Stimulated activated CD4-positive, alpha-beta T cell treated with anti-CD3 and anti-CD28 coated beads, Interleukin-4, amount 100 ng/mL, for 4 hours (primary cell): ENCODE results near the gene ECHS1.
"Not testable (repeated sequence)": the region's sequence is repeated elsewhere in the genome, so short reads cannot be mapped to it uniquely, and the experiment has no call there.

ENCODE experiments used
- DNase-seq, 2 experiments: peaks; one replicate each; pipeline ENCODE4 v3.0.0-alpha.2; 2020

ECHS1 gene

DNA sequence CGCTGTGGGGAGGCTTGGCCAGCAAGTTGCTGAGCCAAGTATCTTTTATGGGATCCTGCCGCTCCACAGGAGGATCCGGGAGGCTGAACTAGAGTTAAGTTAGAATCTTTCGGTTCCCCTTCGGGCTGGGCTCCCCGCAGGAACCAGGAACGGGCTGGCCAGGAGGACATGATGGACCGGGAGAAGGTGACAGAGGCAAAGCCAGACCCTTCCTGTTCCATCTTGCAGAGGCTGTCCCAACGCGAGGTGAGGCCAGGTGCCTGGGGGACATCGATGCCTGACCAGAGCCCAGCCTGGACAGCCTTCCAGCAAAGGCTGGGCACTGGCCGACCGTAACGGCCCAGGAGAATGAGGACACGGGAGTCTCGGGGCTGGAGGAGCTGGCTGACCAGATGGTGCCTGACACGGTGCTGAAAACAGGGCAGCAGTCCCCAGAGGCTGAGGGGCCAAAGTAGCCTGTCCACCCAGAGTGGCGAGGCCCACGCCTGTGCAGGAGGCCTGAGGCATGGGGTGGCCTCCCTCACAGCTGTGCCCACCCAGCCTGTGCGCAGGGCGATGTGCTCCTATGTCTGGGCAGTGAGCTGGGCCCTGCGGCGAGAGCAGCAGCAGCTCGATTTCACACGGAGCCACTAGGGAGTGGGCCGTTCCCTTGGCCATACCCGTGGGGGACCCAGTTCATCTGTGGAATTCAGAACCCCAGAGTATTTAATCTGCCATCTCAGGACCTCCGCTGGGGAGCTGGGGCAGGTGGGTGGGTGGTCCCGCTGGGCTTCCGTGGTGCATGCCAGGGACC lies 4.1 kb upstream of the ECHS1 start:
- DNase-seq, result no peak

DNA sequence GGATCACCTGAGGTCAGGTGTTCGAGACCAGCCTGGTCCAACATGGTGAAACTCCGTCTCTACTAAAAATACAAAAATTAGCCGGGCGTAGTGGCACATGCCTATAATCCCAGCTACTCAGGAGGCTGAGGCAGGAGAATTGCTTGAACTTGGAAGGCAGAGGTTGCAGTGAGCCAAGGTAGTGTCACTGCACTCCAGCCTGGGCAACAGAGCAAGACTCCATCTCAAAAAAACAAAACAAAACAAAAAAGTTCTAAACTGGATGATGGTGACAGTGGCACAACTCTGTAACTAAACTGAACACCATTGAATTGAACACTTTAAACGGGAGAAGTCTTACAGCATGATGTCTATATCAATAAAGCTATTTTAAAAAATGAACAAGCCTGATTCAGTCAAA lies 3.0 kb upstream of the ECHS1 start:
- DNase-seq, result not testable (repeated sequence)

DNA sequence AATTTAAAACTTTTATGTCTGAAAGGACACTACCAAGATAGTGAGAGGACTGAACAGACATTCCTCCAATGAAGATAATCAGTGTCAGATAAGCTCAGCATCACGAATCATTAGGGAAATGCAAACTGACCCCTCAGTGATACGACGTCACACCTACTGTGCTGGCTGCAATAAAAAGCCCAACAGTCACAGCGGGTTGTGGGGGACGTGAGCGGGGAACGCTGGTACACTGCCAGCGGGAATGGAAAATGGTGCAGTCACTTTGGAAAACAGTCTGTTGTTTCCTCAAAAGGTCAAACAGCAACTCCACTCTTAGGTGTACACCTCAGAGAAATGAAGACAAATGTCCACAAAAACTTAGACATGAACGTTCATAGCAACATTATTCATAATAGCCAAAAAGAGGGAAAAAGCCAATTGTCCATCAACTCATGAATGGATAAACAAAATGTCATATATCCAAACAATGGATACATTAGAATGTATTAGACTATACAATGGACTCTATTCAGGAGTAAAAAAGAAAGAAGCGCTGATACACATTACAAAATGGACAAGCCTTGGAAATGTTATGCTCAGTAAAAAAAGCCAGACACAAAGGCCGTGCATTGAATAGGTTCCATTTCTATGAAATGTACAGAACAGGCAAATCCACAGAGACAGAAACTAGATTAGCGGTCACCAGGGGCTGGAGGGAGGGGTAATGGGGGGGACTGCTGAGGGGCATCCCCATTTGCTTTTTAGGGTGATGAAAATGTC lies 2.4 kb upstream of the ECHS1 start:
- no peak for DNase-seq

DNA sequence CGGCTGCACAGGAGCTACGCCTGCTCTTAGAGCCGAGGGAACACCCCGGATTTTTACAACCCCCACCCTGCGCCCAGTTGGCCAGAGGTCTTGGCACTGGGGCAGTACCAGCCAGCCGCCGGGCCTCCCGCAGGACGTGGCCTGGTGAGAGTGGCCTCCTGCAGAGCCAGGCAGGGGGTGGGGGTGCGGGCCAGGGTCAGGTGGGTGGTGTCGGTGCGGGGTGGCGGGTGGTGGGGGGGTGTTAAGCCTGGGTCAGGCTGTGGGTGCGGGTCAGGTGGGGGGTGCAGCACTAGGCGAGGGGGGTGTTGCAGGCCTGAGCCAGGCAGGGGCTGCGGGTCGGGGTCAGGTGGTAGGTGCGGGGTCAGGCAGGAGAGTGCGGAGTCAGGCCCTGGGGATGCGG lies 647 bp downstream of the ECHS1 start:
- DNase-seq, result no peak

DNA sequence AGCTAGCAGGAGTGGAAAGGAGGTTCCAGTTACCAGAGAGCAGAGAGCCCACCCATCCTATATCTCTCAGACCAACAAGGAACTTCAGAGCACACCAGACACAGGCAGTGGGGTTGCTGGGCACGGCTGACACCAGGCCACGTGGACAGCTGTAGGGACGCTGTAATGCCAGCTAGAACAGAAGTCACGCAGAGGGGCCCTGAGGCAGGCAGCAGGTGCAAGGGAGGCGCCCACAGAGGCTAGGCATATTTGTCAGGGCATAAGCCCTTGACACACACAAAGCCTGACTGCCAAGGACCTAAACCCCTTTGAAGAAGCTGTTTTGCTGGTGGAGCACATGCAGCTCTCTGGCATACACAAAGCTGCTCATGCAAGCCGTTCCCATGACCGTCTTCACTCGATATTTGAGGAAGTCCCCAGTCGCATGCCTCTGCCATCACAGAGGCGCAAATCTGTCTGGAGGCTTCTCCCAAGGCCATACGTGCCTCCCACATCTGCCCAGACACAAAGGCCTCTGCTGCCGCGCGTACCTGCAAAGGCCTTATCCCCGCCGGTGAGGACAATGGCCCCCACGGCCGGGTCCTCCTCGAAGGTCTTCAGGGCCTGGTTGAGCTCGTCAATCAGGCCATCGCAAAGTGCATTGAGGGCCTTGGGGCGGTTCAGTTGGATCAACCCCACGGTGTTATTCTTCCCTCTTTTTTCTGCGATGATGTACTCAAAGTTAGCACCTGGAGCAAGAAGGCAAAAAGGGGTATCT lies 2.9 kb downstream of the ECHS1 start:
- no peak for DNase-seq

DNA sequence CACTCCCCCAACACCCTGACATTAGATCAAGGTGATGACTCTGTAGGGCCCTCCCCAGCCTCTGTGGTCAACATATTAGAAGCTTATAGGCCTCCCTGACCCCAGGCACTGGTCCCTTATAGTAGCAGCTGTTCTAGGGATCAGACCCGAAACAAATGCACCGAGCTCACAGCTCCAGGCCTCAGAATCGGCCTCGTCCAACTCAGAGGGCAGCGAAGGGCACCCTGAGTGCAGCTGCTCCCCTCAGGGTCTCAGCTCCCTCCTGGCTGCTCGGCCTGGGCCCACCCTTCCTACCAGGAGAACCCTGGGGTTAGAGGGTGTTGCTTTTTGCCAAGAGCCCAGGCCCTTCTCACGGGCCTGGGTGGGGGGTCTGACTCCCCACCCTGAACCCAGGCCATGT lies 5.0 kb downstream of the ECHS1 start:
- DNase-seq, result no peak

DNA sequence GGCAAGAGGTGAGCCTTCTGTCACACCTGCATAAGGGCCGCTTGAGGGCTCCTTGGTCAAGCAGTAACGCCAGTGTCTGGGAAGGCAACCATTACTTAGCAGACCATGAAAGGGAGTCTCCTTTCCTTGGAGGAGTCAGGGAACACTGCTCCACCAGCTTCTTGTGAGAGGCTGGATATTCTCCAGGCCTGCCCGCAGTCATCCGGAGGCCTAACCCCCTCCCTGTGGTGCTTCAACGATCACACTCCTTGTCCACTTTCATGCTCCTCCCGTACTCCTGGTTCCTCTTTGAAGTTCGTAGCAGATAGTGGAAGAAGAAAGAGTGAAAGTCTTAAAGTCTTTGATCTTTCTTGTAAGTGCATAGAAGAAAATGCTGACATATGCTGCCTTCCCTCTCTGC lies 5.7 kb downstream of the ECHS1 start:
- not testable (repeated sequence) for DNase-seq

DNA sequence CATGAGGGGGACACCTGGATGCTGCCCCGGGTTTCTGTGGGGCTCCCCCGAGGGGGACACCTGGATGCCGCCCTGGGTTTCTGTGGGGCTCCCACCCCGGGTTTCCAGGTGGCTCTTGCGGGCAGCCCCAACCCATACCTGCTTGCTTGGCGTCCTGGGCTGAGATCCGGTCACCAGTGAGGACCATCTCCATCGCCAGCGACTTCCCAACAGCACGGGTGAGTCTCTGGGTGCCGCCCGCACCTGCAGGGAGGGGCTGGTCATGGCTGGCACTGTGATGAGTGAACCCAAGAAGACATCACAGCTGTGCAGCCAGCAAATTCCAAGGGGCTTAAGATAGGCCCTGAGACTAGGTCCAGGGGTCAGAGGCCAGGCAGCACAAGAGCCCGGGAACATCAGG lies 6.4 kb downstream of the ECHS1 start:
- no peak for DNase-seq

DNA sequence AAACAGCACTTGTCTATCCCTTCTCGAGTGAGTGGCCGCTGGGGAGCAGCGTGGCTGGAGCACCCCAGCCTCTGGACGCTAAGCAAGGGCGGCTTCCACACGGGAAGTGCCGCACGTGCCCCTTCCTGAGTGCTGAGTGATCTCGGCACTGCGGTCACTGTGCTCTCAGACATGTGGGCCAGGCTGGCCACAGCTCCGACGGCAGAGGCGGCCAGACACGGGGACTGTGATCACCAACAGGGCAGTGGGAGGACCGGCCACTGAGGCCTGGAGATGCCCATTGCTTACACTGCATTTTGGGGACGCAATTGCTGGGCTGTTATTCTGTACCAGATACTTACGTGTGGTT lies 7.0 kb downstream of the ECHS1 start:
- no peak for DNase-seq

DNA sequence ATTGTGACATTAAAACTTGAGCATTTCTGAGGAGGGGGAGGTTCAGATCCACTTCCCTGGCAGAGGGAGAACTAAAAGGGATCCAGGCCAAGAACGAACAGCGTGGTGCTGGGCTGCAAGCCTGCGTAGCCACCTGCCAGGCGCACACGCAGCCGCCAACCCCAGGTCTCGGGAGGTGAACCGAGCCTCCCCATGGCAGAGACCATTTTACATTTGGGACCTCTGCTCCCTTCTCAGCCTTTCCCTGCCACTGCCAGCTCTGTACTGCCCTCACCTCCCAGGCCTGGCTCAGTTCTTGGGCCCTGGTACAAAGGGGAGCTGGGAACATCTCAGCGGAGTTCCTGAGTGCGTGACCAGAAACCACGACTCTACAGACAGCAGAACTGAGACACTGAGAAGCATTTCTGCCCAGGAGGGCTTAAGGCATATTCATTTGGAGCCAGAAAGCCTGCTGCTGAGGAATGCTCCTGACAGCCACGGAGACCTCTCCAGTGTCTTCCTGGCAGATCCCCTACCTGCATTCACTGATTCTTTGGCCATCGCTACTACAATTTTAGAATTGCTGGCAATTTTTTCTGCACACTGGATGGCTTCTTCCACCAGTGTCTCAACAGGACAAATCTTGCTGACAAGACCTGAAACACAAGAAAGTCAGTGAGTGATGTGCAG lies 7.6 kb downstream of the ECHS1 start:
- no peak for DNase-seq

DNA sequence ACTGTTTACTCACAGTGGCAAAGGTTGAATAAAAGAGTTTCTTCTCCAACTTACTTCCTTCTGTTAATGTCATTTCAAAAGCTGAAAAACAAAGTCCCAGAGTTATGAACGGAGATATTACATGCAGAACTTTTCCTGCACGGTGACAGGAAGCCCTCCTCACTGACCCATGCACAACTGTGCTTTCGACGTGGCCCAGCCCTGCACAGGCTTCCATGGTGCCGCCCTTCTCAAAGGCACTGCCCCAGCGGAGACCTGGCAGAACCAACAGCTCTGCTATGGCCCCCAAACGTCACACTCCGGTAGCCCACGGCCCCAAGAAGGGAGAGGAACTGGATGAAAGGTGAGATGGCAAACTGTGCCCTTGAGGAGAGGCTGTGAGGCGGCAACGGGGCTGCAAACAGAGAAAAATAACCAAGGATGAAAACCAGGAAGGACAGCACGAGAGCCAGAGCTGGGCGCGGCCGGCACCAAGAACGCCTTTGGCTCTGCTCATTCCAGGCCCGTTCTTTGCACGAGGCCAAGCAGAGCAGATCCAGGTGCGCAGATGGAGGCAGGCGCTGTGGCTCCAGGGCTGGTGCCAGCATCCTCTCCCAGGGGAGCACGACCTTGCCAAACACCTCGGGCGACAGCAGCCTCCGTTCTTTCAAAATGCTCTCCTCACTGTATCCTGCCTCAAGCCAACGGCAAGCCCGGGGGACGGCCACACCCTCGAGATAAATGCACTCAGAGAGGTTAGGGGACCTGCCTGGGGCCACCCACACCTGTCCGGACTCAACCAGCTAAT lies 8.3 kb downstream of the ECHS1 start:
- DNase-seq, result no peak

DNA sequence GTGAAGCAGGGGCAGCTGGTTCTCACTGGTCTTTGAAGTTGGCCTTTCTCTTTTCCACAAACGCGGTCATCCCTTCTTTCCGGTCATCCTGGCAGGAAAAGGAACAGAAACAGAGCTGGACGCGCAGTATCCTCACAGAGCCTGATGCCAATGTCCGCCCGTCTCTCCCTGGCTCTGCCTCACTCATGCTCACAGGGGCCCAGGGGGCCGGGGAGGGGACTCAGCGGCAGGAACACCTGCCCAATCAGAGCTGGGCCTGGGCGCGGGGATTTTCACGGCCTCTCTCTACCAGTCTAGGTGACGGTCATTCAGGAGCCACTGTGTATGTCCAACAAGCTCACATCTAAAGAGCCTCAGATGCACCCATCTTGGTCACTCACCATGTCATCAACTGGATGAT lies 10.3 kb downstream of the ECHS1 start:
- DNase-seq, result no peak

DNA sequence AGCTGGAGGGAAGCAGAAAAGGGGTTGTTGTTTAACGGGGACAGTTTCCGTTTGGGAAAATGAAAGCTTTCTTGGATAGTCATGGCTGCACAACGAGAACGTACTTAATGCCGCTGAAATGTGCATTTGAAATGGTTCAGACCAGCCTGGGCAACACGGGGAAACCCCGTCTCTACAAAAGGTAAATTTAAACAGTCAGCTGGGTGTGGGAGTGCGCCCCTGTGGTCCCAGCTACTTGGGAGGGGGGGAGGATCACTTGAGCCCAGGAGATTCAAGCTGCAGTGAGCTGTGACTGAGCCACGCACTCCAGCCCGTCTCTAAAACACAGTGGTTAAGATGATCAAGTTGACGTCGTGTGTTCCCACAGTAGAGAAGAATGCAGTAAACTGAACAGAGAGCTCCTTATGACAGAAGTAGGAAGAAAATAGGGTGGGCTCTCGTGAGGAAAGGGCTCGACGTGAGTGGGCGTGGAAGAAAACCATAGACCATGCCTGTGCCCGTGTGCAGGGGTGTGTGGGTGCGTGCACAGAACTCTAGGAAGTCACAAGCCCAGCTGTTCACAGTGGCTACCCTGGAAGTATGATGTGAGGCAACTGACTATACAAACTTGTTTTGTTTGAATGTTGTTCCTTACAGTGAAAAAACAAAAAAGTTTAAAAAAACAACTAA lies 11.2 kb downstream of the ECHS1 start:
- no peak for DNase-seq

DNA sequence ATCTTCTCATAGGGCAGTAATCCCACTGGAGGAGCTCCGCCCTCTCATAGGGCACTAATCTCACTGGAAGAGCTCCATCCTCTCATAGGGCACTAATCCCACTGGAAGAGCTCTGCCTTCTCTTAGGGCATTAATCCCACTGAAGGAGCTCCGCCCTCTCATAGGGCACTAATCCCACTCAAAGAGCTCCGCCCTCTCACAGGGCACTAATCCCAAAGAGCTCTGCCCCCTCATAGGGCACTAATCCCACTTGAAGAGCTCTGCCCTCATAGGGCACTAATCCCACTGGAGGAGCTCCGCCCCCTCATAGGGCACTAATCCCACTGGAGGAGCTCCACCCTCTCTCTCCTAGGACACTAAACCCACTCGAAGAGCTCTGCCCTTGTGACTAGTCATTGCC lies 11.9 kb downstream of the ECHS1 start:
- no peak for DNase-seq

DNA sequence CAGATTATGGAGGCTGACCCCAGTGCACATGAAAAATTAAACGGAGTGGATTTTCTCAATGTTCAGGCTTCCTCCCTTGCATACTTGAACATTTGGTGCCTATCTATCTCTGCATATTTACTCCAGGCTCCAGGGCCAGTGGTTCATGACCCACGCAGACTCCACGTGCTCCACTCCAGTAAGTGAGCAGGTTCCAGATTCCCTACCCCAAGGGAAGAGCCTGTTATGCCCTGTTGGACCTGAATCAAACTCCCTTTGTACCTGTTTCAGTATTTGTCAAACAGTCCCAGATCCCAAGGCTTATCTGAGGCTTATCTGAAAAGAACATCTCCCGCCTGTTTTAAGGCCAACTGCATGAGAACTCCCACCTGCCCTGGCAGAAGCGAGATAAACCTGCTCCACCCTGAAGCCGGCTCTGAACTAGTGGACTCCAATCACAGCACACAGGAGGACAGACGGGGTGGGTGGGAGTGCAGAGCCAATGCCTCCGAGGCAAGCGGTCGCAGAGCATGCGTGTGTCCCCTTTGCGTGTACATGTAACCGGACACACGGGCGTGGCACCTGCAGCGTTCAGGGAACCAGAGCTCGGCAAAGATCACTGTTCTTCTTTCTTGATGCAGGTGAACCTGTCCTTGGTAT lies 13.1 kb downstream of the ECHS1 start:
- no peak for DNase-seq

DNA sequence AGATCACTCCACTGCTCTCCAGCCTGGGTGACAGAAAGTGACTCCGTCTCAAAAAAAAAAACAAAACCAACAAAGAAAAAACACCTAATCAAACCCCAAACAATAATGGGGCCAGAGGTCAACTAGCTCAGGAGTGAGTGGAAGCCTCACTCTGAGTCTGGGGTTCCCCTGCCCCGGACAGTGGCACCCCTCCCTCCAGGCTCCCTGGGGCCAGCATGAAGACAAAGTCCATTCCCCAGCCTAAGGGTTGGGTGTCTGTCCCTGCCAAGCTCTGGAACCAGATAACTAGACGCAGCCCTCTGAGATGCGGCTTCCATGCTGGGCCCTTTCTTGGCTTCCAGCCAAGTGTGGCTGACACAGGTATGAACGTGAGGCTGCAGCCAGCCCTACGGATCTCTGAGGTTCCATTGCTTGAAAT lies 13.6 kb downstream of the ECHS1 start:
- peak in 1 of 2 experiments; percentile 27 for DNase-seq

DNA sequence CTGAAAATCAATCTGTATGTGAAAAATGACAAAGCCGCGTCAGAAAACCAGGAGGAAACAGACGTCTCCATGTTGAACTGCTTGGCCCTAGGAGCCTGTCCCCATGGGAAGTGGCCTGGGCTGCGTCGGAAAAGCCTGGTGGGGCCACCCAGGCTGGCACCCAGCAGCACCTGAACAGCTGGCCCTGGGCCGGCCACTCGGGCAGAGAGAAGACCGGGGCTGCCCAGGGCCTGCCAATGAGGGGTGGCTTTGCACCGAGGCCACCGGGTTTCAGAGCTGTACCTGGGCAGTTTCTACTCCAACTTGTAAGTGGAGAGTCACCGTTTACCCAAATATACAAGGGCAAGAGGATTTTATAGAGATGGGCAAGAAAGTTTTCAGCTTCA lies 14.2 kb downstream of the ECHS1 start:
- no peak for DNase-seq

DNA sequence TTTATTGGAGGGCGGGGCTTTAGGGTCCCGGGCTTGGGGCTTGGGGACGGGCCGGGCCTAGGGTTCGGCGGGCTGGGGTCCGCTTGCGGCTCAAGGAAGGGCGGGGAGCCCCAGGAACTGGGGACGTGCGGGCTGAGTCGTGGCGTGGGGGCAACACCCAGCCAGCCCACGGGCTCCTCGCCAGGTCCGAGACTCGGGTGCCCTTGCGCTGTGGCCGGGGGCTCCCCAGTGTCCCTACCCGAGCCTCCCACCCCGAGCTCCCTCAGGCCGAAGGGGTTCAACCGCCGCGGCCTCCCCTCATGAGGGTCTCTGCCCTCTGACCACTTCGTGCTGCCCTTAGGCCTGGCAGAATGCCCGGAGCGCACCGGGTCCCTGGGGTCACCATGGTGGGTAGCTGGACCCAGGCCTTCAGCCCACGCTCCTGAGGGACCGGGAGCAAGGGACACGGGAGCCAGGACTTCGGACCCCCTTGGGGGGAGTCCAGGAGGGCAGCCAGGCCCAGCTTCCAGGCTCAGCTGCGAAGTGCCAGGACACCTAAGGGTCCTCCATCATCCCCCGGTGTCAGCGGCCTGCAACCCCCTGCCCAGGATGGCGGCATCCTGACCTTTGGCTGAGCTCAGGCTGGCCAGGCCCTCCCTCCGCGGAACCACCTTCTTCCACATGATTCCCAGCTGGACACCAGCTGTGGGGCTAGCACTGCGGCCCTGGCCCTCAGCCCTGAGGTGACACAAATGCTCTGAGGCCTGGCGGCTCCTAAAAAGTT lies 14.8 kb downstream of the ECHS1 start:
- no peak for DNase-seq

DNA sequence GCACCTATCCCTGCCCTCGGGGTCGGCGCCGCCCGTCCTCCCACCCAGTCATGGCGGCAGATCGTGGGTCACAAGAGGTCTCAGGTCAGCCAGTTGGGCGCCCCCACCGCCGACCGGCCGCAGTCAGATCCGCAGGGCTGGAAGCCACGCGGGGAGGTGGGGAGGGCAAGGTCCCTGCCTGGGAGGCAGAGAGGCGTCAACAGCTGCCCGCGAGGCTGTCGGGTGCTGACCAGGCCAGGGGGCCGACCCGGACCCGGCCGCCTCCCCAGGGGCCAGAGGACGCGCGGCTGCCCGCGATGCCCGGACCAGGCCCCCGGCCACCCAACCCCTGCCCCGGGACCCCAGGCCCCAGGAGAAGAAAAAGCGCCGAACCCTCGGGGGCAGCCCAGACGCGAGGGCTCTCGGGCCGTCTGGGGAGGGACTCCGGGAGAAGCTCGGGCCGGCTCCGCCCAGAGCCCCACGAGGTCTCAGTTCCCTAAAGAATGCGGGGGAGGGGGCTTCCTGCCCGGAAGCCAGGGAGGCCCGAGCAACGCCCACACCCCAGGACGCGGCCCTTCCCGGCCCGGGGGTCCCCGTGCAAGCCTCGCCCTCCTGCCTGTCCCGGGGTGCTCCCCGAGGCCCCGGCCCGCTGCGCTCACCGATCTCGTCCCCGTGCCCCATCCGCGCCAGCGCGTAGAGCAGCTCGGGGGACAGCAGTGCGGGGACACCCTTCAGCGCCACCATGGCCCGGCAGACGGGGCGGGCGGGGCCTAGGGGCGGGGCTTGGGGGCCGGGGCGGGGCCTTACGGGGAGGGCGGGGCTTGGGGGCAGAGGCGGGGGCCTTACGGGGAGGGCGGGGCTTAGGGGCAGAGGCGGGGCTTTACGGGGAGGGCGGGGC lies 15.6 kb downstream of the ECHS1 start, which contains the start of gene FUOM:
FUOM (minus strand) TSS at position 735 of the 877 bp plus-strand sequence; CDS start at position 723, 12 bp downstream.
- DNase-seq, result peak; percentile 70 to 76
